ENCODE data around the gene PITPNC1.
"Not testable (repeated sequence)": the region's sequence is repeated elsewhere in the genome, so short reads cannot be mapped to it uniquely, and the experiment has no call there.

The PITPNC1 gene

GRCh38 chr17:67491009-67491680 is 114.1 kb downstream of the PITPNC1 start:
- peak; percentile 90 for DNase-seq

GRCh38 chr17:67491681-67492024 is 114.6 kb downstream of the PITPNC1 start:
- no peak for DNase-seq

- no peak for DNase-seq
Observed at GRCh38 chr17:67492251-67492740, 115.2 kb downstream of the PITPNC1 start.

- DNase-seq = no peak
Observed at GRCh38 chr17:67492824-67493517, 115.9 kb downstream of the PITPNC1 start.

DNA sequence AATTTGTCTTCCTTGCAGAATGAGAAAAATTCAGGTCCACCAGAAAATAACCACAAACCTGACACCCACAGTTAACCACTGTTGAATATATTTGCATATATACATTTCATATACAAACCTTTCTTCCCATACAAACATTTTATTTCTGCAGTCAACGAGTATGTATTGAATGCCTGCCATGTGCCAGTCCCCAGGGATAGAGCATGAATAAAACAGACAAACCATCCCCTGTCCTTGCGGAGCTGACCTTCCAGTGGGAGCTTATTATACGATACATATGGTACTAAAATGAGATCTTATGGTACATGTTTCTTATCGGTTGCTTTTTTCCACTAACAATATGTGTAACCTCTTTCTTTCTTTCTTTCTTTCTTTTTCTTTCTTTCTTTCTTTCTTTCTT is 116.7 kb downstream of the PITPNC1 start:
- DNase-seq = no peak

- DNase-seq = not testable (repeated sequence)
Observed at GRCh38 chr17:67495534-67495933, 118.5 kb downstream of the PITPNC1 start.

DNA sequence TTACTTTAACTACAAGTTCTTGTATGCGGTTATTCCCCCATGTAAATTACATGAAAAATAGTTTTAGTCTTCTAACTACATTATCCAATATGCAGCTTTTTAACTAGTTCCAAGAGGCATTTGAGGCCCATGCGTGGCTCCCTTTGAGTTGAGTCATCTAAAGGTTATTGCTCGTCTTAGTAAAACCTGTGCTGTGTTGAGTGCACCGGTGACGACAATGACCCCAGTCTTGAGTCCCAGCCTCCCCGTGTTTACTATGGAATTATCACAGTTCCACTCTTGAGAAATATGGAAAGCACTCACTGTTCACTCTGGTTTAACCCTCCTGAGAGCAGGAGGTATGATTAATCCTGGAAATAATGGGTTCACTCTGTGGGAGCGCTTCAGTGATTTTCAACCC is 119.2 kb downstream of the PITPNC1 start:
- DNase-seq = no peak

- DNase-seq = no peak
Observed at GRCh38 chr17:67499685-67500084, 122.6 kb downstream of the PITPNC1 start.

GRCh38 chr17:67500261-67500660 is 123.2 kb downstream of the PITPNC1 start:
- DNase-seq = no peak

DNA sequence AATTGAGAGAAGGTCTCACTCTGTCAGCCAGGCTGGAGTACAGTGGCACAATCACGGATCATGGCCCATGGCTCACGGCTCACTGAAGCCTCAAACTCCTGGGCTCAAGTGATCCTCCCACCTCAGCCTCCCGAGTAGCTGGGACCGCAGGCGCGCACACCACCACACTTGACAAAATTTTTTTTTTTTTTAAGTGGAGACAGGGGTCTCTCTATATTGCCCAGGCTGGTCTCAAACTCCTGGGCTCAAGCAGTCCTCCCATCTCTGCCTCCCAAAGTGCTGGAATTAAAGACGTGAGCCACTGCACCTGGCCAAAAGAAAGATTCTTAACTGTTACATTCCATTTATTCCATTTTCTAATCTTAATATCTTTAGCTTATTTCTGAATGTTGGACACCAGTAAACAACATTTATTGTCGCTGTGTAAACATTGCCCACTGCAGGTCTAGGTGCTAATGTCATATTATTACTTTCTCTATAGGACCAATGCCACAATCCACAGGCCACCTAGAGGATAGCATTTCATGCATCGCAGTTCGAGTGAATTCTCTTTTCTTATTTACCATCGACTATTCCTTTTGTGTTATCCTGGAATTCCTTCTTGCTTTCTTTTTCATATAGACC is 123.7 kb downstream of the PITPNC1 start:
- no peak for DNase-seq

DNA sequence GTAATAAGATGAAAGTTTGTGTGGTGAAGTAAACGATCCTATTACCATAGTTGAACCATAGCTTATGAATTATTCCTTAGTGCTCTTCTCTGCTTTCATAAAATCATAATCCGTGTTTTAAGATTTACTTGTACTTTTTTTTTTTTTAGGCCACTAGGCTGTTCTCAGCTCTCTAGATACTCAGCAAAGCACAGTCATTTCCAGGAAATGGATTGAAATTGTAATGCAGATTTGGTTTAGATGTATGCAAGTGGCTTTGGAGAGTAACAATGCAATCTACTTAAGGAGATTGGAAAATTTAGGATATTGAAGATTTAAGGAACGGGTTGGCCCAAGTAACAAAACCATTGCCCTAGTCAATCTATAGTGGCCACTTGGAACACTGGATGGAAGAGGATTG is 125.1 kb downstream of the PITPNC1 start:
- DNase-seq = no peak

DNA sequence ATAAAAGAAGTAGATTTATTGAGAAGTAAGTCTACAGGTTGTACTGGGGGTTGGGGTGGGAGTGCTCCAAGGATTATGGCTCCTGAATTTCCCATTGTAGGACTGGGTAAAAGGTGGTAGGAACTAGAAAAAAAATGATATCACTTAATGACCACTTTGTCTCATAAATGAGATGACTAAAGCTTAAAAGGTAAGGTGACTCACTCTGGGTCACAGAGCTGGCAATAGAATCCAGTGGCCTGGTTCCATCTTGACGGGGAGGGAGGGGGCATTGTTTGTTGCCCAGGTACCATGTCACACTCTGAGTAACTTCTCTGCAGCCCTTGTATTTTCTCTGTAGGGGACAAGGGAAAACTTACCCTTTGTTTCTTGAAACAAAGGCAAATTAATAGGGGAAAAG is 126.1 kb downstream of the PITPNC1 start:
- DNase-seq = no peak

DNA sequence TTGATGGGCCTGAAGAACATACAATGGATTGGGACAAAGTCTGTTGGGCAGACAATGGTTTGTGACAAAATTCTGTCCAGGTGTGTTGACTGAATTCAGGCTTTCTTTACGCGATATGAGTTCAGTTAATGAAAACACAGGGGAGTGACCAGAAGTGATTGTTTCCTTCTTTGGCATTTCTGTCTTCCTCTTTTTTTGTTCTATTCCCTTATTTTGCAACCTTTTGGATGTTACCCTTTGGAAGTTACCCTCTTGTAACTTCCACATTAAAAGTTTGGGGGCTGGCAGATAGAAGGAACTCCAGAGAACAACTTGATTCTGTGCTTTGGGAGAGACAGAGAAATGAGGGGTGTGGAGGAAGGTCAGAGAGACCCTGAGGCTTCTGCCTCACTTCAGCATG is 126.7 kb downstream of the PITPNC1 start:
- DNase-seq = no peak

- no peak for DNase-seq
Observed at GRCh38 chr17:67504182-67504581, 127.1 kb downstream of the PITPNC1 start.

DNA sequence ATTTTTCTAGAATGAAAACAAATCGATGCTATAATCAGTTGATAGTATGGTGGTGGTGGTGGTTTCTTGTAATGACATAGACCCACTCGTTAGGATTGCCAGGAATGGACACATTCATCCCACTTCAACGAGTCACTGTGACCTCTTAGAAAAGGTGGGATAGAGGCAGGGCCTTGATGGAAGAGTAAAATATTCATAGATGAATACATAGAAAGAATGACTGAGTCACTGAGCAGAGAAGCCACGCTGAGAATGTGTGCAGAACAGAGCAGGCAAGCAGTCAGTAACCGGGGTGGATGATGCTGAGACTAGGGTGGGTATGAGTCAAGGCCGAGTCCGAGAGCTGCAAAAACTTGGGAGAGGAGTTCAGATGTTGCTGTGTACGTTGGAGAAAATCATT is 129.9 kb downstream of the PITPNC1 start:
- DNase-seq = no peak

DNA sequence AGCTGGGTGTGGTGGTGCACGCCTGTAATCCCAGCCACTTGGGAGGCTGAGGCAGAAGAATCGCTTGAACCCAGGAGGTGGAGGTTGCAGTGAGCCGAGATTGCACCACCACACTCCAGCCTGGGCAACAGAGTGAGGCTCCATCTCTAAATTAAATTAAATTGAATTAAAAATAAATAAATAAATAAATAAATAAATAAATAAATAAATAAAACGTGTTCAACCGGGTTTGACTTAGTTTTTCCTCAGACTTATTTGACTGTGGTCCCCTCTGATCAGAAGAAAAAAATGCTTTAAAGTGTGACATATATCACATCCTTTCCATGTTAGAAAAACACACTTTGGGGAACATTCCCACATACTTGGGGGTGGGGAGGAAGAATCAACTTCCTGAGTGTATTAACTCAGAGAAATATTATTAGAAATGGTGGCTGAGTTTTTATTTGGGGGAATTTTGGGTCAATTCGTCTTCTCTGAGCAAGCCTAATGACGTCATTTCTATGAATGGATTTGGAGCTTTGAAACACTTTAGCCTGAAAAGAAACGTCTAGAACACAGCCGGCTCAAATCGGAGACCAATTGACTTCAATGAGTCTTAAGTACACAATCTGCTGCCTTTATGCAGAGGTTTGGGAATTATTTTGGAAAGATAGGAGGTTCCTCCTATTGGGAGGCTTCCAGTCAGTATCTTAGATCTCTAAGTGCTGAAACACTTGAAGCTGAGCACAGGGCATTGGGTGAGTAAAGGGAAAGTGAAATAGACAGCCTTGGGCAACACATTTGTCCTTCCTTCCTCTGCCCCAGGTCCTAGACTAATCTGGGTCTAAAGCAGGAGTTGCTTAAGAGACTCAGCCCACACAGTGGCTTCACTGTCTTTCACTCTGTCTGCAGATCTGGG is 132.6 kb downstream of the PITPNC1 start:
- no peak for DNase-seq

- no peak for DNase-seq
Observed at GRCh38 chr17:67511012-67511411, 133.9 kb downstream of the PITPNC1 start.

DNA sequence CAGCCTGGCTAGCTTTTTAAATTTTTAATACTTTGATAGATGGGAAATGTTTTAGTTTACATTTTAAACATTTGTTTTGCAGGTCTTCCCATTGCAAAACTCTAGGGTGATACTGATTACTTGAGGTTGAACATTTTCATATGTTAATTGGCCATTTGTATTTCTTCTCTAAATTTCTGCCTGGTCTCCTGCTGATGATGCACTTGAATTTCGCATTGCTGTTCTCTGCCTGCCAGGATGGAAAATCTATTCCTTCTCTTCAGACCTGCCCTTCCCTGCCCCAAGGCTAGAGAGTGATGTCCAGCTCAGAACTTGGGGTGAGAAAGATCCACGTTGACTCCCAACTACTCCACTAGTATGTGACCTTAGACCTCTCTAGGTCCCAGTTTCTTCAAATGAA is 134.7 kb downstream of the PITPNC1 start:
- DNase-seq = no peak

DNA sequence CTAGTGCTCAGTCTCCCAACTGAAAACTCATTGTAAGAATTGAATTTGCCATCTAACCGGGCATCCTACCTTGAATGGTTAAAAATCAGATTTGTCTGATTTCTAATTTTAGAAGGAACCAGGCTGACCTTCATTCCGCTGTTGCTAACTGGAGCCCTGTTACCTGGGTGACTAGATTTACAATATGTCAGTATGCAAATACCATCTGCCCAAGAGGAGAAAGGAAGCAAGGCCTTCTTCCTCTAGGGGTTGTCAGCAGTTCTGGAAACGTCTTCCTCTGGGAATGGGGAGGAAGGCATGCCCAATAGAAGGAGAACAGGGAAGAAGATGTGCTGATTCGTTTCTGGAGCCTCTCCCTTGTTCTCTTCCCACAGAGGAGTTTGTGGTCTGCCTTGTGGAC is 137.9 kb downstream of the PITPNC1 start:
- no peak for DNase-seq

DNA sequence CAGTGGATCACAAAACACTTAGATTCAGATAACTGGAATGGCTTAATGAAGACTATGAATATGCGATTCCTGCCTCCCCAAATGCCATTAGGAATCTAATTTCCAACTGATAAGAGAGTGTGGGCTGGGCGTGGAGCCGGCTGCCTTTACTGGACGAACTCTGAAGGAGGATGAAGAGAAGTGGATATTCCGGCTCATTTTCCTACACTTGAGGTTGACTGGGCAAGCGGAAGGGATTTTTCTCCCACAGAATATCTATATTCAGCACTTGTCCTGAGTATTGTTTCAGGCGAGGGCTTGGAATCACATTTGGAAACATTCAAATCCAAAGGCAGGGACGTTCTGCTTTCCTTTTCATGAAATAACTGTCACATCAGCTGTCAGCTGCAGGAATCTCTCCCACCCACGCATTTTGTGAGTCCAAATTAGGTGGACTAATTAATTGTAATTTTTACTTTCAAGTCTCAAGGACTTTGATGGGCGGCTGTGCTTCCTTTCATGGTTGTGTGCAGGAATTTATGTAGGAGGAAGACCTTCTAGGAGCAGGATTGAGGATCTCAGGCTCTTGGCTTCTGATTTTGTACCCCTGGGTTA is 138.5 kb downstream of the PITPNC1 start:
- DNase-seq = no peak

DNA sequence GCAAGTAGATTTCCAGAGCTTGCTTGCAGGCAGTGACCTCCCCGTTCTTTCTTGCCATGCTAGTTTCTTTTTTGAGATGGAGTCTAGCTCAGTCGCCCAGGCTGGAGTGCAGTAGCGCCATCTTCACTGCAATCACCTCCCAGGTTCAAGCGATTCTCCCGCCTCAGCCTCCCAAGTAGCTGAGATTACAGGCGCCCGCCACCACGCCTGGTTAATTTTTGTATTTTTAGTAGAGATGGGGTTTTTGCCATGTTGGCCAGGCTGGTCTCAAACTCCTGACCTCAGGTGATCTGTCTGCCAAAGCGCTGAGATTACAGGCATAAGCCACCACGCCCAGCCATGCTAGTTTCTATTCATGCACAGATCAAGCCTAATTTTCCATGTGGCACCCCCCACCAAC is 139.5 kb downstream of the PITPNC1 start:
- not testable (repeated sequence) for DNase-seq

GRCh38 chr17:67517325-67517724 is 140.2 kb downstream of the PITPNC1 start:
- DNase-seq = no peak

GRCh38 chr17:67518876-67519275 is 141.8 kb downstream of the PITPNC1 start:
- DNase-seq = no peak
